ENCODE measurements around the gene RRAS. TPM values are rescaled to one million over a fixed set of nuclear protein-coding genes. Genes with fewer than 3 reads are reported as not detected.

Gene RRAS
- polyA plus RNA-seq, 1 experiment = 64.2 TPM

DNA sequence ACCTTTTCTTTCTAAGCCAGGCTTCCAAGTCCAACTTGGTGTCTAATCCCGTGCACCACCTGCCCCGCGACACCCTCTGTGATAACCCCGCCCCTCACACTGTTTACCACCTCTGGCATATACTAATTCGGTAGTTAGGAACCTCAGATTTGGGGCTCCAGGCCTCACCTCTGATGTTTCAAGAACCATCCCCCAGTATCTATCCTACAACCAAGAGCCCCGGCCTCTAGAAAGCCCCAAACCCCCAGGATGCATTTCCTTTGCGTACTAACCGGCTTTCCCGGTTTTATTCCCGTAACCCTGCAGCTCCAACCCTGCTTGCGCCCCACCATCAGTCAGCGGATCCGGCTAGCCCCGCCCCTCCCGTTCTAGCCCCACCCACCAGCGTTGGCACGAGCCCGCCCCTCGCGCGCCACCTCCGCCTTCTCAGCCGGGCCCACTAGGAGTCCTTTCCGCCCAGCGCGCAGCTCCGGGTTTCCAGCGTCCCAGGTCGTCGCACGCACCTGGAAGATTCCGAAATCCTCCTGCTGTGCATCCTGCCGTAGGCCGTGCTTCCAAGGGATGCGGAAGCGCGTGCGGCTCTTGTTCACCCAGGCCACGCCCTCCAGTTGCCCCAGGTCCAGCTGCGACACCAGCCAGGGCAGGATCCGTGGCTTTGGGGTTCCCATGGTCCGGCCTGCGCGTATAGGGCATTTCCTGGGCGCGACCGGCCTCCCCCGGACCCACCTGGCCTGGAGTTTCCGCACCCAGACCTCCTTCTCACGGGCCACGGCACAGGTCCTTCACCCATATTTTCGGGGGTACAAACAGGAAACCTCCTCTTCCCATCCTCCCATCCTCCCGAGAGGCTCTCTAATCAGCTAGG lies 24.5 kb upstream of the RRAS start:
- peak overlapping the region; percentile 75 for H3K27ac ChIP-seq (ENCODE audit: low read depth, low read length)
- ChIA-PET CTCF (interaction anchor here (1.1 kb wide), 1 partner anchor 9 kb away, joined by 4 read pairs; no protein-coding TSS in a partner anchor), POLR2A (interaction anchor here (0.5 to 1.8 kb wide), 8 partner anchors 11 to 173 kb away, joined by 3 to 14 read pairs (median 4); partner anchors contain the start of genes PRMT1, RRAS and SCAF1)
- no peaks in the 10 kb centered on the region for H3K27me3 ChIP-seq (ENCODE audit: control insufficient read depth, insufficient read depth, low read length)
- no peaks in the 10 kb centered on the region; the same call in 1 of the 2 replicates for H3K9me3 ChIP-seq (ENCODE audit: control insufficient read depth, insufficient read depth, low read length)
- TF ChIP-seq, protein P1, sequence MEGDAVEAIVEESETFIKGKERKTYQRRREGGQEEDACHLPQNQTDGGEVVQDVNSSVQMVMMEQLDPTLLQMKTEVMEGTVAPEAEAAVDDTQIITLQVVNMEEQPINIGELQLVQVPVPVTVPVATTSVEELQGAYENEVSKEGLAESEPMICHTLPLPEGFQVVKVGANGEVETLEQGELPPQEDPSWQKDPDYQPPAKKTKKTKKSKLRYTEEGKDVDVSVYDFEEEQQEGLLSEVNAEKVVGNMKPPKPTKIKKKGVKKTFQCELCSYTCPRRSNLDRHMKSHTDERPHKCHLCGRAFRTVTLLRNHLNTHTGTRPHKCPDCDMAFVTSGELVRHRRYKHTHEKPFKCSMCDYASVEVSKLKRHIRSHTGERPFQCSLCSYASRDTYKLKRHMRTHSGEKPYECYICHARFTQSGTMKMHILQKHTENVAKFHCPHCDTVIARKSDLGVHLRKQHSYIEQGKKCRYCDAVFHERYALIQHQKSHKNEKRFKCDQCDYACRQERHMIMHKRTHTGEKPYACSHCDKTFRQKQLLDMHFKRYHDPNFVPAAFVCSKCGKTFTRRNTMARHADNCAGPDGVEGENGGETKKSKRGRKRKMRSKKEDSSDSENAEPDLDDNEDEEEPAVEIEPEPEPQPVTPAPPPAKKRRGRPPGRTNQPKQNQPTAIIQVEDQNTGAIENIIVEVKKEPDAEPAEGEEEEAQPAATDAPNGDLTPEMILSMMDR (IDR thresholded peaks at IDR 0.05; ENCODE audit: low read depth, low read length) = no peak; the same call in 1 of the 2 replicates
- no peak for DNase-seq (ENCODE audit: low read depth, low spot score)
- peak overlapping the region; percentile 93 for H3K4me3 ChIP-seq (ENCODE audit: low read depth, low read length)

DNA sequence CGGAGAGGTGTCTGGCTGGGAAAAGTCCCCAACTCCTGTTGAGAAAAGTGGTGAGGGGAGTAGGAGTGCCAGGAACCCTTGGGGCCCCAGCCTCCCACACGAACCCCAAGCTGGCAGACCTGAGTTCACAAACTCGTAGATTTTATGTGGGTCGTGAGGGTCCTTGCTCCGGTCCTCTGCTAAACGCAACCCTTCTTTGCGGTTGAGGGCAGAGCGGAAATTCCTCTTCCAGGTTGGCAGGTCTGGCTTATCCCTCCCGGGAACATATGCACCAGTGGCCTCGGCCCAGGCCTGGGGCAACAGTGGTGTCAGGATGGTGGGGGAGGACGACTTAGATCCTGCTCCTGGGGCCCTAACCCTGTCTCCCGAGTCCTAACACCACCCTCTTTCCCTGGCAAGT lies 23.3 kb upstream of the RRAS start:
- Histone ChIP-seq H3K9me3 (ENCODE audit: control insufficient read depth, insufficient read depth, low read length) (no peaks in the 10 kb centered on the region; the same call in 1 of the 2 replicates), H3K27me3 (ENCODE audit: control insufficient read depth, insufficient read depth, low read length) (no peaks in the 10 kb centered on the region), H3K27ac (ENCODE audit: low read depth, low read length) (no peak overlapping the region), H3K4me3 (ENCODE audit: low read depth, low read length) (no peak overlapping the region)
- ChIA-PET POLR2A (interaction anchor here (1.3 to 1.8 kb wide), 2 partner anchors 23 to 49 kb away, joined by 3 to 8 read pairs; partner anchors contain the start of gene RRAS), CTCF (interaction anchor here (0.6 kb wide), 1 partner anchor 187 kb away, joined by 3 read pairs; no protein-coding TSS in a partner anchor)
- TF ChIP-seq, protein P1 (IDR thresholded peaks at IDR 0.05; ENCODE audit: low read depth, low read length) = no peak
- no peak for DNase-seq (ENCODE audit: low read depth, low spot score)

DNA sequence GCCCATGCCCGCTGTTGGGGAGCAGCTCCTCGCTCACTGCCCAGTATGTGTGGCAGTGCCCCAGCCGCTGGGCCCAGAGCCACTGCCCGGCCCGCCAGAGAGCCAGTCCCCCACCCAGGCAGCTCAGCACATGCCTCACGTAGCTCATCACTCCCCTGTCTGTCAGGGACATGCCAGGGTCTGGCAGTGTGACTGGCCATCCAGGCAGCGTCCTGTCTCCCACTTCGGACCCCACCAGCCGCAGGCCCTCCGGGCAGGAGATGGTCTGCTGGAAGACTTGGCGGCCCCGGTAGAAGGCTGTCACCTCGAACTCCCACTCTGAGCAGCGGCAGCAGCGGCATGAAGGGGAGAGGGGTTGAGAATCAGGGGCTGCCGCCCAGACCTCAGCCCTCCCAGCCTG lies 22.1 kb upstream of the RRAS start:
- Histone ChIP-seq H3K27ac (ENCODE audit: low read depth, low read length) (no peak overlapping the region), H3K4me3 (ENCODE audit: low read depth, low read length) (no peak overlapping the region), H3K27me3 (ENCODE audit: control insufficient read depth, insufficient read depth, low read length) (no peaks in the 10 kb centered on the region), H3K9me3 (ENCODE audit: control insufficient read depth, insufficient read depth, low read length) (no peaks in the 10 kb centered on the region; the same call in 1 of the 2 replicates)
- TF ChIP-seq, protein P1 (IDR thresholded peaks at IDR 0.05; ENCODE audit: low read depth, low read length) = no peak
- ChIA-PET POLR2A (interaction anchor here (1.5 kb wide), 1 partner anchor 15 kb away, joined by 4 read pairs; the partner anchor contains the start of gene PRMT1), CTCF (interaction anchor here (2.0 kb wide), 1 partner anchor 10 kb away, joined by 8 read pairs; no protein-coding TSS in a partner anchor)
- DNase-seq (ENCODE audit: low read depth, low spot score) = no peak

DNA sequence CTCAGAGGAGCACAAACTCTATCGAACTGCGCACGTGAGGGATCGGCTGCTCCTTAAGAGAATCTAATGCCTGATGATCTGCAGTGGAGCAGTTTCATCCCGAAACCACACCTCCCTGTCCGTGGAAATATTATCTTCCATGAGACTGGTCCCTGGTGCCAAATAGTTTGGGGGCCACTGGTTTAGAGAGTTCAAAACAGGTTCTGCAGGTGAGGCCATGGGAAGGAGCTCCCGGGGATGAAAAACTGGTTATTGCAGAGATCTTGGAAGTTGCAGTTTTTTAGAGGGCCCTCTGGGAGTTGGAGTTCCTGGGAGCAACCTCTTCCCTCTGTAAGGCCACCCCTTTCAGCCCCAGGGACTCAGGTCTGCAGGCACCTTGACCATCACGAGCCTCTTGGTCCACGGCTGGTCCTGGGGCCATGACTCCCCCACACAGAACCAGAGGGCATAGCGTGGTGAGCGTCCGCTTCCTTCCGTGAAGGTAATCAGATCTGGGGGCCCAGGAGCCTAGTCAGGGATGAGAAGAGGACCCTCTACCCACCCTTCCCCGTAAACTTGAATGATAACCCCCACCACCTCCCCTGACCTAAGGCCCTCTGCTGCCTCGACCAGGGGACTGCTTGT lies 20.5 kb upstream of the RRAS start:
- H3K27me3 ChIP-seq (ENCODE audit: control insufficient read depth, insufficient read depth, low read length) = no peaks in the 10 kb centered on the region
- ChIA-PET POLR2A (interaction anchor here (0.7 to 1.5 kb wide), 2 partner anchors 16 to 175 kb away, joined by 4 read pairs; partner anchors contain the start of gene PRMT1), CTCF (interaction anchor here (0.6 to 2.0 kb wide), 2 partner anchors 12 to 67 kb away, joined by 3 to 8 read pairs; no protein-coding TSS in a partner anchor)
- H3K9me3 ChIP-seq (ENCODE audit: control insufficient read depth, insufficient read depth, low read length) = no peaks in the 10 kb centered on the region; the same call in 1 of the 2 replicates
- TF ChIP-seq, protein P1 (IDR thresholded peaks at IDR 0.05; ENCODE audit: low read depth, low read length) = no peak
- no peak overlapping the region for H3K4me3 ChIP-seq (ENCODE audit: low read depth, low read length)
- H3K27ac ChIP-seq (ENCODE audit: low read depth, low read length) = no peak overlapping the region
- no peak for DNase-seq (ENCODE audit: low read depth, low spot score)

All from AG04450 (cell line).